Tibial nerve (tissue), 4 donors: ENCODE results near the gene CAB39L. TPM values are rescaled to one million over a fixed set of nuclear protein-coding genes. Genes with fewer than 3 reads are reported as not detected.

Experiments
- DNase-seq, 2 donors: peaks; one replicate each; pipeline ENCODE4 v3.0.0-alpha.2; 2019; ENCODE audit warnings: low spot score in 2 of 2
- H3K27ac ChIP-seq, 4 donors: fragments of 200-600 bp; sonication (generic) in 3 of 4; one replicate each; pipeline ENCODE4 v1.5.1; 2017 to 2019; ENCODE audit warnings: mild to moderate bottlenecking in 1 of 4
- H3K27me3 ChIP-seq, 2 donors: fragments of 200-600 bp; sonication (generic) in 1 of 2; one replicate each; pipeline versions ENCODE4 v1.5.1 to v1.6.0; 2017 to 2019
- H3K36me3 ChIP-seq, 3 donors: fragments of 200-600 bp; sonication (generic); one replicate each; pipeline ENCODE4 v1.5.1; 2018 to 2019
- H3K4me1 ChIP-seq, 4 donors: fragments of 200-600 bp; sonication (generic) in 3 of 4; one replicate each; pipeline ENCODE4 v1.5.1; 2017 to 2019
- H3K4me3 ChIP-seq, 4 donors: fragments of 200-600 bp; sonication (generic) in 3 of 4; one replicate each; pipeline ENCODE4 v1.5.1; 2017 to 2019; ENCODE audit warnings: mild to moderate bottlenecking in 1 of 4, moderate library complexity in 1 of 4
- H3K9me3 ChIP-seq, 4 donors: fragments of 200-600 bp; sonication (generic) in 3 of 4; one replicate each; pipeline ENCODE4 v1.5.1; 2017 to 2019
- CTCF ChIP-seq, 5 experiments: fragments of 200-600 bp in 3 of 5; fragments of 450-650 bp in 2 of 5; sonication (generic) in 3 of 5; IDR thresholded peaks; one replicate each; pipeline ENCODE4 v1.5.1; 2016 to 2019; ENCODE audit warnings: antibody characterized with exemption in 5 of 5, mild to moderate bottlenecking in 3 of 5, moderate library complexity in 2 of 5
- EP300 ChIP-seq, 2 donors: sonication (generic); formaldehyde crosslinking; IDR thresholded peaks; one replicate each; pipeline ENCODE4 v1.6.1; 2017; ENCODE audit warnings: antibody characterized with exemption in 2 of 2, mild to moderate bottlenecking in 1 of 2
- POLR2A ChIP-seq, 2 donors: fragments of 450-650 bp; IDR thresholded peaks; one replicate each; pipeline ENCODE4 v1.6.1; 2017; ENCODE audit warnings: antibody characterized with exemption in 2 of 2, mild to moderate bottlenecking in 2 of 2, moderate library complexity in 2 of 2
- WGBS, 2 donors: methylation state at CpG; one replicate each; pipeline ENCODE4 v1.1.5; 2018; 5-methylcytosine and 5-hydroxymethylcytosine counted together
- total RNA-seq, 4 donors: library from RNA; depleted of rRNA; stranded (reverse); fragments of >200 nt; gene quantifications; one replicate each; pipeline ENCODE4 v1.1.0, GENCODE V29; 2016

CAB39L gene
- 100 to 1,000 TPM in 3 of 4 donors, 10 to 100 TPM in 1; 89.4 to 152 (median 107) TPM for total RNA-seq

GRCh38 chr13:49443704-49444523, at the start of gene CAB39L, which contains the start of gene SETDB2:
Gene CAB39L, minus strand, starts transcription at chr13:49444064. Its CDS starts 61,154 bp downstream, at chr13:49382910.
Gene SETDB2, plus strand, starts transcription at chr13:49444274. Its CDS starts 7,620 bp downstream, at chr13:49451894.
- H3K4me3 ChIP-seq: peak within 1 kb of the TSS; percentile 51 to 93 (median 81)
- H3K27ac ChIP-seq: peak within 1 kb of the TSS; percentile 85 to 99 (median 96)
- 1% methylated on average over 25 to 39 of the region's 53 CpGs for WGBS, 2 donors
- H3K4me1 ChIP-seq: peaks cover 0 to 46% (median 21%) of the 10 kb centered on the region in 4 donors
- TF ChIP-seq CTCF (IDR thresholded peaks at IDR 0.05) (peak; percentile 25 to 79 (median 61)), EP300 (IDR thresholded peaks at IDR 0.05) (peak; percentile 30 to 98), POLR2A (IDR thresholded peaks at IDR 0.05) (peak; percentile 88 to 95)
- no peaks in the 10 kb centered on the region for H3K9me3 ChIP-seq
- no peaks in the 10 kb centered on the region for H3K36me3 ChIP-seq
- no peaks in the 10 kb centered on the region for H3K27me3 ChIP-seq
- peak; percentile 97 to 98 for DNase-seq

- peaks cover 0 to 72% (median 0%) of the 10 kb centered on the region in 3 donors for H3K36me3 ChIP-seq
- no peaks in the 10 kb centered on the region for H3K27me3 ChIP-seq
- 86 to 90% methylated on average over 2 of the region's 2 CpGs for WGBS, 2 donors
- TF ChIP-seq POLR2A (IDR thresholded peaks at IDR 0.05) (no peak), CTCF (IDR thresholded peaks at IDR 0.05) (no peak), EP300 (IDR thresholded peaks at IDR 0.05) (no peak)
- DNase-seq: no peak
- no peaks in the 10 kb centered on the region for H3K9me3 ChIP-seq
- H3K4me3 ChIP-seq: no peak overlapping the region
- H3K4me1 ChIP-seq: no peaks in the 10 kb centered on the region
- H3K27ac ChIP-seq: no peak overlapping the region
Measured at GRCh38 chr13:49488563-49488962, 44.7 kb upstream of the CAB39L start.

- no peak for DNase-seq
- no peak overlapping the region for H3K27ac ChIP-seq
- H3K36me3 ChIP-seq: peaks cover 0 to 85% (median 0%) of the 10 kb centered on the region in 3 donors
- H3K4me1 ChIP-seq: no peaks in the 10 kb centered on the region
- H3K27me3 ChIP-seq: no peaks in the 10 kb centered on the region
- TF ChIP-seq EP300 (IDR thresholded peaks at IDR 0.05) (no peak), CTCF (IDR thresholded peaks at IDR 0.05) (no peak), POLR2A (IDR thresholded peaks at IDR 0.05) (no peak)
- H3K4me3 ChIP-seq: no peak overlapping the region
- H3K9me3 ChIP-seq: no peaks in the 10 kb centered on the region
- 76 to 85% methylated on average over 5 of the region's 5 CpGs for WGBS, 2 donors
Measured at GRCh38 chr13:49481788-49482187, 37.9 kb upstream of the CAB39L start.

GRCh38 chr13:49476529-49476928, 32.7 kb upstream of the CAB39L start:
- no peak overlapping the region for H3K4me3 ChIP-seq
- no peaks in the 10 kb centered on the region for H3K27me3 ChIP-seq
- no peaks in the 10 kb centered on the region for H3K9me3 ChIP-seq
- no peak overlapping the region for H3K27ac ChIP-seq
- no peaks in the 10 kb centered on the region for H3K4me1 ChIP-seq
- 92 to 94% methylated on average over 7 of the region's 7 CpGs for WGBS, 2 donors
- H3K36me3 ChIP-seq: peaks cover 0 to 94% (median 11%) of the 10 kb centered on the region in 3 donors
- TF ChIP-seq EP300 (IDR thresholded peaks at IDR 0.05) (no peak), CTCF (IDR thresholded peaks at IDR 0.05) (no peak), POLR2A (IDR thresholded peaks at IDR 0.05) (no peak)
- DNase-seq: no peak

GRCh38 chr13:49472186-49472585, 28.3 kb upstream of the CAB39L start:
- H3K9me3 ChIP-seq: no peaks in the 10 kb centered on the region
- TF ChIP-seq EP300 (IDR thresholded peaks at IDR 0.05) (no peak), POLR2A (IDR thresholded peaks at IDR 0.05) (no peak), CTCF (IDR thresholded peaks at IDR 0.05) (no peak)
- no peak overlapping the region for H3K27ac ChIP-seq
- no peak for DNase-seq
- H3K36me3 ChIP-seq: peaks cover 0 to 75% (median 11%) of the 10 kb centered on the region in 3 donors
- no peaks in the 10 kb centered on the region for H3K4me1 ChIP-seq
- H3K27me3 ChIP-seq: no peaks in the 10 kb centered on the region
- no peak overlapping the region for H3K4me3 ChIP-seq
- WGBS, 2 donors: 76 to 83% methylated on average over 1 of the region's 1 CpG
